Endothelial cell of umbilical vein (primary cell): ENCODE data around the gene GABBR2. TPM values are rescaled to one million over a fixed set of nuclear protein-coding genes. Genes with fewer than 3 reads are reported as not detected.

ENCODE experiments used
- BruUV-seq: library from RNA; stranded (reverse); fragments of 400-500 nt; replicated peaks from 2 replicates; lab custom pipeline; 2021; lab: Mats Ljungman, UMichigan
- CTCF ChIA-PET: fragments of 300-600, 350-600 bp; sonication (Branson Sonifier 250); formaldehyde crosslinking; loops from one replicate; lab custom pipeline; 2021; ENCODE audit warnings: antibody characterized with exemption, inconsistent platforms; lab: Charles Lee
- POLR2A ChIA-PET: fragments of 300-600, 350-600 bp; sonication (Branson Sonifier 250); formaldehyde crosslinking; loops from one replicate; lab custom pipeline; 2021; ENCODE audit warnings: antibody characterized with exemption, inconsistent platforms; lab: Charles Lee
- DNase-seq: peaks from one replicate; pipeline ENCODE4 v3.0.0-alpha.2; 2011; ENCODE audit warnings: low read depth, low spot score
- FAIRE-seq: peaks from 2 replicates; lab custom pipeline; 2011; peaks lifted over from hg19 to GRCh38; lab: Jason Lieb, UNC
- H2AFZ ChIP-seq: 2 replicates; pipeline ENCODE4 v1.6.0; 2012; ENCODE audit warnings: low read depth, low read length, control low read depth, inconsistent platforms
- H3K27ac ChIP-seq: 2 replicates; pipeline ENCODE4 v1.5.1; 2011; ENCODE audit warnings: low read depth, mild to moderate bottlenecking, control low read depth, low read length, moderate library complexity; ENCODE audit not compliant: insufficient read depth
- H3K27me3 ChIP-seq, 2 experiments: 2 replicates each; pipeline versions ENCODE4 v1.6.0 to v1.6.1; 2011; ENCODE audit warnings: low read length in 2 of 2, mixed read lengths in 1 of 2; ENCODE audit not compliant: control insufficient read depth in 2 of 2, insufficient read depth in 2 of 2
- H3K36me3 ChIP-seq, 2 experiments: 2 replicates in 1 of 2; 3 replicates in 1 of 2; pipeline ENCODE4 v1.5.1; 2011; ENCODE audit warnings: low read length in 2 of 2, mild to moderate bottlenecking in 1 of 2, moderate library complexity in 1 of 2; ENCODE audit not compliant: control insufficient read depth in 2 of 2, insufficient read depth in 2 of 2; ENCODE audit errors: extremely low read depth in 1 of 2
- H3K4me1 ChIP-seq: 3 replicates; pipeline ENCODE4 v1.5.1; 2011; ENCODE audit warnings: mild to moderate bottlenecking, low read length; ENCODE audit not compliant: control insufficient read depth, insufficient read depth; ENCODE audit errors: extremely low read depth
- H3K4me2 ChIP-seq: 2 replicates; pipeline ENCODE4 v1.6.1; 2011; ENCODE audit warnings: low read length, control low read depth, mixed read lengths; ENCODE audit not compliant: insufficient read depth
- H3K4me3 ChIP-seq, 3 experiments: fragments of 200-600 bp in 1 of 3; sonication (generic), shearing (Covaris generic) in 1 of 3; replicated peaks in 1 of 3; 2 replicates each; pipeline ENCODE4 v1.5.1; 2011 to 2016; ENCODE audit warnings: control low read depth in 3 of 3, low read length in 3 of 3, mild to moderate bottlenecking in 2 of 3, inconsistent platforms in 1 of 3, low read depth in 1 of 3, moderate library complexity in 1 of 3; ENCODE audit not compliant: insufficient read depth in 1 of 3
- H3K79me2 ChIP-seq: 2 replicates; pipeline ENCODE4 v1.6.0; 2012; ENCODE audit warnings: low read length, inconsistent platforms; ENCODE audit not compliant: control insufficient read depth, insufficient read depth
- H3K9ac ChIP-seq: replicated peaks from 2 replicates; pipeline ENCODE3; 2011; ENCODE audit warnings: low read length, control low read depth; ENCODE audit not compliant: insufficient read depth; ENCODE audit errors: extremely low read depth
- H3K9me1 ChIP-seq: replicated peaks from 3 replicates; pipeline ENCODE4 v1.6.0; 2011; ENCODE audit warnings: mild to moderate bottlenecking, low read length; ENCODE audit not compliant: control insufficient read depth, insufficient read depth; ENCODE audit errors: extremely low read depth
- H3K9me3 ChIP-seq: replicated peaks from 2 replicates; pipeline ENCODE4 v1.5.1; 2012; ENCODE audit warnings: low read length, inconsistent platforms; ENCODE audit not compliant: control insufficient read depth, insufficient read depth
- H4K20me1 ChIP-seq: replicated peaks from 2 replicates; pipeline ENCODE3; 2011; ENCODE audit warnings: mild to moderate bottlenecking, low read length; ENCODE audit not compliant: control insufficient read depth, insufficient read depth; ENCODE audit errors: extremely low read depth
- EZH2 ChIP-seq: IDR thresholded peaks from 2 replicates; pipeline ENCODE4 v1.6.1; 2012; ENCODE audit warnings: borderline replicate concordance, low read depth, mild to moderate bottlenecking, moderate library complexity, low read length, inconsistent platforms; ENCODE audit not compliant: severe bottlenecking
- FOS ChIP-seq: IDR thresholded peaks from 2 replicates; pipeline ENCODE4 v1.6.1; 2011; ENCODE audit warnings: mild to moderate bottlenecking, low read length, moderate library complexity, borderline replicate concordance; ENCODE audit not compliant: insufficient read depth
- GATA2 ChIP-seq: IDR thresholded peaks from 2 replicates; pipeline ENCODE4 v1.7.0; 2011; ENCODE audit warnings: low read depth, mild to moderate bottlenecking, moderate library complexity, mixed read lengths, low read length; ENCODE audit not compliant: insufficient read length, insufficient read depth
- JUN ChIP-seq: IDR thresholded peaks from 2 replicates; pipeline ENCODE4 v1.6.1; 2011; ENCODE audit warnings: borderline replicate concordance, low read depth; ENCODE audit not compliant: insufficient read length, insufficient read depth
- MAX ChIP-seq: IDR thresholded peaks from 2 replicates; pipeline ENCODE4 v1.6.1; 2011; ENCODE audit not compliant: insufficient read depth, insufficient read length
- MYC ChIP-seq: IDR thresholded peaks from one replicate; pipeline ENCODE4 v1.6.1; 2011; ENCODE audit warnings: mild to moderate bottlenecking, low read depth, low read length
- POLR2A ChIP-seq: IDR thresholded peaks from 2 replicates; pipeline ENCODE4 v1.6.1; 2012; ENCODE audit warnings: low read depth, mild to moderate bottlenecking, control low read depth, low read length
- POLR2AphosphoS5 ChIP-seq: IDR thresholded peaks from 2 replicates; pipeline ENCODE4 v1.6.1; 2012; ENCODE audit warnings: low read depth, mild to moderate bottlenecking, control low read depth, low read length, moderate library complexity; ENCODE audit not compliant: insufficient read depth
- dilution Hi-C: fragments of 300-500 bp; cut with MboI; formaldehyde crosslinking; loops from one replicate; pipeline ENCODE4 v1.15.0; 2019; ENCODE audit warnings: low sequenced_read_pairs; ENCODE audit not compliant: extremely low pct_ligation_motif_present
- intact Hi-C: fragments of 100-400 bp; cut with micrococcal nuclease; formaldehyde crosslinking; loops from one replicate; pipeline ENCODE4 v1.10.0; 2022
- polyA plus RNA-seq, 4 experiments: library from polyadenylated mRNA; depleted of rRNA in 3 of 4; stranded (reverse) in 3 of 4; unstranded in 1 of 4; fragments of >200 nt; gene quantifications; 2 replicates each; pipeline versions ENCODE4 v1.2.1 to v1.2.3, GENCODE V29; 2011 to 2012; ENCODE audit warnings: missing spikeins in 1 of 4
- total RNA-seq: library from RNA; stranded (reverse); gene quantifications from 2 replicates; pipeline ENCODE4 v1.2.3, GENCODE V29; 2021
- TF ChIP-seq, protein P1 (sequence below), 2 donors: IDR thresholded peaks; 1 replicate in 1 of 2; 2 replicates in 1 of 2; pipeline ENCODE4 v1.5.1; 2011; ENCODE audit warnings: low read length in 2 of 2, mild to moderate bottlenecking in 2 of 2, moderate library complexity in 2 of 2, control low read depth in 1 of 2, inconsistent platforms in 1 of 2, low read depth in 1 of 2; ENCODE audit not compliant: insufficient read depth in 1 of 2; ENCODE audit errors: extremely low read depth in 1 of 2

Gene GABBR2
- total and polyA plus RNA-seq, 2 donors (not counting 3 experiments of a cell fraction or from before 2014, with no cell fraction given), result 1.1 to 9.2 TPM

- Histone ChIP-seq H3K9me3 (no peaks in the 10 kb centered on the region), H2AFZ (no peak overlapping the region), H3K4me3 (no peak overlapping the region), H3K79me2 (no peaks in the 10 kb centered on the region), H3K9me1 (no peaks in the 10 kb centered on the region), H3K4me2 (no peak overlapping the region), H3K27ac (no peak overlapping the region), H3K4me1 (peaks cover 35% of the 10 kb centered on the region), H3K27me3 (no peaks in the 10 kb centered on the region), H3K36me3 (no peaks in the 10 kb centered on the region), H3K9ac (no peak overlapping the region), H4K20me1 (no peaks in the 10 kb centered on the region)
- ChIA-PET POLR2A (no interaction called here), CTCF (no interaction called here)
- intact Hi-C loops, result loop anchor here (2.0 kb wide), 1 partner anchor 29 kb away; no protein-coding TSS in a partner anchor
- no peak for TF ChIP-seq GATA2
- TF ChIP-seq MYC, result no peak
- TF ChIP-seq, protein P1, sequence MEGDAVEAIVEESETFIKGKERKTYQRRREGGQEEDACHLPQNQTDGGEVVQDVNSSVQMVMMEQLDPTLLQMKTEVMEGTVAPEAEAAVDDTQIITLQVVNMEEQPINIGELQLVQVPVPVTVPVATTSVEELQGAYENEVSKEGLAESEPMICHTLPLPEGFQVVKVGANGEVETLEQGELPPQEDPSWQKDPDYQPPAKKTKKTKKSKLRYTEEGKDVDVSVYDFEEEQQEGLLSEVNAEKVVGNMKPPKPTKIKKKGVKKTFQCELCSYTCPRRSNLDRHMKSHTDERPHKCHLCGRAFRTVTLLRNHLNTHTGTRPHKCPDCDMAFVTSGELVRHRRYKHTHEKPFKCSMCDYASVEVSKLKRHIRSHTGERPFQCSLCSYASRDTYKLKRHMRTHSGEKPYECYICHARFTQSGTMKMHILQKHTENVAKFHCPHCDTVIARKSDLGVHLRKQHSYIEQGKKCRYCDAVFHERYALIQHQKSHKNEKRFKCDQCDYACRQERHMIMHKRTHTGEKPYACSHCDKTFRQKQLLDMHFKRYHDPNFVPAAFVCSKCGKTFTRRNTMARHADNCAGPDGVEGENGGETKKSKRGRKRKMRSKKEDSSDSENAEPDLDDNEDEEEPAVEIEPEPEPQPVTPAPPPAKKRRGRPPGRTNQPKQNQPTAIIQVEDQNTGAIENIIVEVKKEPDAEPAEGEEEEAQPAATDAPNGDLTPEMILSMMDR (IDR thresholded peaks at IDR 0.05; ENCODE audit: extremely low read depth in 1 of 2, insufficient read depth in 1 of 2, low read depth in 1 of 2, low read length in 2 of 2), result no peak
- no peak for TF ChIP-seq POLR2A
- TF ChIP-seq MAX, result no peak
- TF ChIP-seq EZH2, result no peak
- BruUV-seq, result no TSS peak
- FAIRE-seq, result no peak
- dilution Hi-C loops, result no loop called here
- no peak for DNase-seq
These were observed 373.1 kb downstream of the GABBR2 start for GRCh38 chr9:98335661-98336060.

- Histone ChIP-seq H3K27ac (peak overlapping the region; percentile 98), H3K9ac (no peak overlapping the region), H4K20me1 (no peaks in the 10 kb centered on the region), H3K4me1 (peaks cover 35% of the 10 kb centered on the region), H3K36me3 (no peaks in the 10 kb centered on the region), H3K9me1 (no peaks in the 10 kb centered on the region), H3K4me3 (no peak overlapping the region), H3K79me2 (no peaks in the 10 kb centered on the region), H3K9me3 (no peaks in the 10 kb centered on the region), H3K27me3 (no peaks in the 10 kb centered on the region), H2AFZ (no peak overlapping the region), H3K4me2 (no peak overlapping the region)
- FAIRE-seq, result no peak
- no peak for DNase-seq
- no TSS peak for BruUV-seq
- TF ChIP-seq POLR2A (no peak), MAX (no peak), JUN (no peak), EZH2 (no peak), MYC (no peak), POLR2AphosphoS5 (no peak), GATA2 (no peak), FOS (no peak)
- TF ChIP-seq, protein P1 (IDR thresholded peaks at IDR 0.05; ENCODE audit: extremely low read depth in 1 of 2, insufficient read depth in 1 of 2, low read depth in 1 of 2, low read length in 2 of 2), result no peak
- dilution Hi-C loops (no loop called here), intact Hi-C loops (loop anchor here (1.0 to 5.0 kb wide), 4 partner anchors 19 to 273 kb away; no protein-coding TSS in a partner anchor)
- ChIA-PET POLR2A (no interaction called here), CTCF (interaction anchor here (1.0 to 4.3 kb wide), 4 partner anchors 29 to 441 kb away, joined by 3 to 22 read pairs (median 8); no protein-coding TSS in a partner anchor)
These were observed 373.9 kb downstream of the GABBR2 start for GRCh38 chr9:98334796-98335195.
